GM12873 (cell line): ENCODE measurements around the gene PPARD.

ENCODE experiments used
- TF ChIP-seq, protein P1 (sequence below): IDR thresholded peaks from 2 replicates; pipeline ENCODE4 v1.5.1; 2012; ENCODE audit warnings: low read depth, mild to moderate bottlenecking, moderate library complexity, low read length, control low read depth; ENCODE audit not compliant: insufficient read depth; ENCODE audit errors: missing control alignments

PPARD gene

DNA sequence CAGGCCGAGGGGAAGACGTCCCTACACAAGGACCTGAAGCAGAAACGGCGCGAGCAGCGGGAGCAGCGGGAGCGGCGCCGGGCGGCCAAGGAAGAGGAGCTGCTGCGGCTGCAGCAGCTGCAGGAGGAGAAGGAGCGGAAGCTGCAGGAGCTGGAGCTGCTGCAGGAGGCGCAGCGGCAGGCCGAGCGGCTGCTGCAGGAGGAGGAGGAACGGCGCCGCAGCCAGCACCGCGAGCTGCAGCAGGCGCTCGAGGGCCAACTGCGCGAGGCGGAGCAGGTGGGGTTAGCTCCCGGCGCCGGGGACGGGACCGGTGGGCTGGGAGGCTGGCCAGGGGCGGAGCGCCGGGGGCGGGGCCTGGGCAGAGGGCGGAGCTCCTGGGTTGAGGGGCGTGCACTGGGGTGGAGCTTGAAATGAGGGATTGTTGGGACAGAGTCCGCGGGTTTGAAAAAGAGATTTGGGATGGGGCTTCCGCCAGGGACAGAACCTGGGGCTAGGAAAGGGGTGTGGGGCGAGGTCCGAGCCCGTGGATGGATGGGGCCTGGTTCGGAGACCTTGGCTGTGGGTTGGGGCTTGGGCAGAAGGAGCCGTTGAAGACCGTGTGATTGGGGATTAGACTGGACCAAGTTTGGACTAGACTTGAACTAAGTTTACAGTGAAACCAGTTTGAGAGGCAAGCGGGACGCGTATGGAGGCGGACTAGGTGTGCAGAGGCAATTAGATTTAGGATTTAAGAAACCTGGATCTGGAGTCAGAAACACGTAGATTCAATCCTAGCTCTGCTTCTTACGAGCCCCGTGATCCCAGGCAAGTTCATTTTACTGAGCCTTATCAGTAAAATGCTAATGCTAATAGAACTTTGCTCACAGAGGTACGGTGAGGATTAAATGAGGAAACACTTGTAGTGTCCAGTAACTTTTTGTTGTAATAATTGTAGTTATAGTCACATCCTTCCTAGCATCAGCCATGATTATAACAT is 23.9 kb upstream of the PPARD start:
- TF ChIP-seq, protein P1, sequence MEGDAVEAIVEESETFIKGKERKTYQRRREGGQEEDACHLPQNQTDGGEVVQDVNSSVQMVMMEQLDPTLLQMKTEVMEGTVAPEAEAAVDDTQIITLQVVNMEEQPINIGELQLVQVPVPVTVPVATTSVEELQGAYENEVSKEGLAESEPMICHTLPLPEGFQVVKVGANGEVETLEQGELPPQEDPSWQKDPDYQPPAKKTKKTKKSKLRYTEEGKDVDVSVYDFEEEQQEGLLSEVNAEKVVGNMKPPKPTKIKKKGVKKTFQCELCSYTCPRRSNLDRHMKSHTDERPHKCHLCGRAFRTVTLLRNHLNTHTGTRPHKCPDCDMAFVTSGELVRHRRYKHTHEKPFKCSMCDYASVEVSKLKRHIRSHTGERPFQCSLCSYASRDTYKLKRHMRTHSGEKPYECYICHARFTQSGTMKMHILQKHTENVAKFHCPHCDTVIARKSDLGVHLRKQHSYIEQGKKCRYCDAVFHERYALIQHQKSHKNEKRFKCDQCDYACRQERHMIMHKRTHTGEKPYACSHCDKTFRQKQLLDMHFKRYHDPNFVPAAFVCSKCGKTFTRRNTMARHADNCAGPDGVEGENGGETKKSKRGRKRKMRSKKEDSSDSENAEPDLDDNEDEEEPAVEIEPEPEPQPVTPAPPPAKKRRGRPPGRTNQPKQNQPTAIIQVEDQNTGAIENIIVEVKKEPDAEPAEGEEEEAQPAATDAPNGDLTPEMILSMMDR: no peak

DNA sequence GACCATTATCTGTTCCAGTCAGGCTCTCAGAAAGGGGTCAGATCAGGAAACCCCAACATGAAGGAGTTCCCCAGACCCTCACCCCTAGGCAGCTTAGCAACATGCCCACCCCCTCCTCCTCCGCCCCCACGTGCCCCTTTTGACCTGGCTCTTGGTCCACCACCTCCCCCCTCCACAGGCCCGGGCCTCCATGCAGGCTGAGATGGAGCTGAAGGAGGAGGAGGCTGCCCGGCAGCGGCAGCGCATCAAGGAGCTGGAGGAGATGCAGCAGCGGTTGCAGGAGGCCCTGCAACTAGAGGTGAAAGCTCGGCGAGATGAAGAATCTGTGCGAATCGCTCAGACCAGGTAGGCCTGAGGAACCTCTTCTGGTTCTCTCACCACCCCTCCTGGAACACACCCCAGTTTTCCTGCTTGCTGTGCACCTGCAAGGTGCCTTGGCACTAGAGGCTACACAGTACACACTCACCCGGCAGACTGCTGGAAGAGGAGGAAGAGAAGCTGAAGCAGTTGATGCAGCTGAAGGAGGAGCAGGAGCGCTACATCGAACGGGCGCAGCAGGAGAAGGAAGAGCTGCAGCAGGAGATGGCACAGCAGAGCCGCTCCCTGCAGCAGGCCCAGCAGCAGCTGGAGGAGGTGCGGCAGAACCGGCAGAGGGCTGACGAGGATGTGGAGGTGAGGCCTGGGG is 22.9 kb upstream of the PPARD start:
- TF ChIP-seq, protein P1: no peak

DNA sequence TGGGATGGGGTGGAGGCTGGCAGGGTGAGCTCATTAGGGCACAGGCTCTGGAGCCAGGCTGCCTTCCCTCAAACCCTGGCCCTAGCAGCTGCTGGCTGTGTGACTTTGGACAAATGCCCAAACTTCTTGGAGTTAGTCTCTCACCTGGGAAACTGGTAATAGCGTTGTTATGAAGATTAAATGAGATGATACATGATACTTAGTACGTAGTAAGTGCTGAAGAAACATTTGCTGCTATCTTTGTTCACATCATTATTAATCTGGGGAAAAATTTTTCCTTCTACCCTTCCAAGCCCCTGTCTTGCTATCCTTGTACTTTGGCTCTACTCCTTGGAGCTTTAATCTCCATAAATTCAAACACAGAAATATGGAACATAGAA is 22.3 kb upstream of the PPARD start:
- TF ChIP-seq, protein P1: no peak

DNA sequence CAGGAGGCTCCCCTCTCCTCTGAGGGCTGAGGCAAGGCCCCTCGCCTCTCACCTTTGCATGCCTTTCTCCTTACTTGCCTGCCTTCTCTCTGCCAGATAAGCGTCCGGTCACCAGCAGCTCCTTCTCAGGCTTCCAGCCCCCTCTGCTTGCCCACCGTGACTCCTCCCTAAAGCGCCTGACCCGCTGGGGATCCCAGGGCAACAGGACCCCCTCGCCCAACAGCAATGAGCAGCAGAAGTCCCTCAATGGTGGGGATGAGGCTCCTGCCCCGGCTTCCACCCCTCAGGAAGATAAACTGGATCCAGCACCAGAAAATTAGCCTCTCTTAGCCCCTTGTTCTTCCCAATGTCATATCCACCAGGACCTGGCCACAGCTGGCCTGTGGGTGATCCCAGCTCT is 21.3 kb upstream of the PPARD start:
- TF ChIP-seq, protein P1: no peak

DNA sequence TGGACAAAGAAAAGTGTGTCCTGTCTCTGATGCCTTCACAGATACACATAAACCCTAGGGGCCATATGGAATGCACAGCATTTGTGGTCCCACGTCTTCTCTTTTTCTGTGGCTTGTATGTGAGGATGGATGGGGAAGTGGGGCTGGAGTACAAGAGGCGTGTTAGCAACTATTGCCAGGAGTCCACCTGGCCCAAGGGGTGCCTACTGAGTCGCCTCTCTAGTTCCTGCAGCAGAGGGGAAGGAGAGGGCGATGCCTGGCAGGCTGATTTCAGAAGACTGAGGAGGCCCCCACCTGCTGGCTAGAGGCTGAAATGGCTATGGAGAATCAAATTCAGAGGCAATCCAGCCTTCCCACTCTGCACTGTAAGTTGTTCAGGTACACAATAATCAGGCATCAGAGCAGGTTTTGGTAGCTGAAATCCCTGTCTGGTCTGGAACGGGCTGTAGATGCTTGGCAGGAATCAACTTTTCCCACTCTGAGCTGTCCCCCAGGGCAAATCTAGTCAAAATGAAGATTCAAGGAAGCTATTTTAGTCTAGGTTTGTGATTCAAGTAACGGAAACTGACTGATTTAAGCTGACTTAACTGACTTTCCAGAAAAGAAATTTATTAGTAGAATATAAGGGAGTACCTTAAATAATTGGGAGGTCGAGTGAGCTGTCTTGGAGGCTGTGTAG is 14.9 kb upstream of the PPARD start:
- TF ChIP-seq, protein P1: peak; percentile 78

DNA sequence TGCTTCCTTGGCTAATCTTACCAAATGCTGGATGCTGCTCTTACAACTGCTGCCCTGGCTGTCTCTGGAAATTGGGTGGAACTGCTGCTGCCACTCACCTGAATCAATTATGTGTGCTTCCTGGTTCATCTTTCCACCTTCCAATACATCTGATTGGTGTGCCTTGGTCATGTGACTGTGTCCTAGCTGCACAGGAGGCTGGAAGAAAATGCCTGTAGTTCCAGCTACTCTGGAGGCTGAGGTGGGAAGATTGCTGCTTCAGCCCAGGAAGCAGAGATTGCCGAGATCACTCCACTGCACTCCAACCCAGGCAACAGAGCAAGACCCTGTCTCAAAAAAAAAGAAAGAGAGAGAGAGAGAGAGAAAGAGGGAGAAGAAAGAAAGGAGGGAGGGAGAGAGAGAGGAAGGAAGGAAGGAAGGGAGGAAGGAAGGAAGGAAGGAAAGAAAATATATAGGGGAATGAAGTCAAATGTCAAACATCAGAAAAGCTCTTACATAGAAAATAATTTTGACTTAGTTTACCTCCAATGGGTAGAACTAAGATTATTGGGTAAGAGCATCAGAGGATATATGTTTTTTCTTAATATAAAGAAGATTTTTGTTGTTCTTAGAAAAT is 14.1 kb upstream of the PPARD start:
- TF ChIP-seq, protein P1: no peak
